ENCODE data around the gene SIRPG. TPM values are rescaled to one million over a fixed set of nuclear protein-coding genes. Genes with fewer than 3 reads are reported as not detected.
A peak's percentile ranks its signal among the peaks of the same experiment; 100 is the strongest.

The SIRPG gene
- total and polyA plus RNA-seq, 12 donors = 0.10 to 1.9 TPM; not detected in 10

- peaks cover 0 to 15% (median 0%) of the 10 kb centered on the region in 9 donors for H3K4me1 ChIP-seq
- no peak for ATAC-seq
- WGBS, 2 donors = 73 to 77% methylated on average over 5 of the region's 5 CpGs
Measured at GRCh38 chr20:1666802-1667201, 9.2 kb upstream of the SIRPG start.

GRCh38 chr20:1665345-1665744 lies 7.8 kb upstream of the SIRPG start:
- WGBS, 2 donors = 92 to 95% methylated on average over 3 of the region's 3 CpGs

More at GRCh38 chr20:1666802-1667201, 9.2 kb upstream of the SIRPG start:
- intact Hi-C loops (cut with DNase I) = no loop called here
- H3K9me3 ChIP-seq = no peaks in the 10 kb centered on the region
- H3K27me3 ChIP-seq = peaks cover 0 to 23% (median 7%) of the 10 kb centered on the region in 7 donors
- no peak overlapping the region for H3K4me3 ChIP-seq
- TF ChIP-seq CTCF (IDR thresholded peaks at IDR 0.05) = no peak
- H3K36me3 ChIP-seq = no peaks in the 10 kb centered on the region
- H3K27ac ChIP-seq = no peak overlapping the region
- no peak for DNase-seq

GRCh38 chr20:1664911-1665310 lies 7.3 kb upstream of the SIRPG start:
- WGBS, 2 donors = 65 to 78% methylated on average over 5 of the region's 5 CpGs
- Histone ChIP-seq H3K27ac (peak overlapping the region in 1 of 10 donors; percentile 58), H3K27me3 (peaks cover 0 to 18% (median 8%) of the 10 kb centered on the region in 7 donors), H3K4me1 (peaks cover 0 to 29% (median 0%) of the 10 kb centered on the region in 9 donors), H3K4me3 (no peak overlapping the region), H3K9me3 (no peaks in the 10 kb centered on the region), H3K36me3 (no peaks in the 10 kb centered on the region)
- ATAC-seq = no peak
- intact Hi-C loops (cut with DNase I) = no loop called here
- TF ChIP-seq CTCF (IDR thresholded peaks at IDR 0.05) = no peak
- no peak for DNase-seq

More at GRCh38 chr20:1665345-1665744, 7.8 kb upstream of the SIRPG start:
- Histone ChIP-seq H3K27ac (peak overlapping the region in 1 of 10 donors; percentile 58), H3K36me3 (no peaks in the 10 kb centered on the region), H3K4me3 (no peak overlapping the region), H3K4me1 (peaks cover 0 to 29% (median 0%) of the 10 kb centered on the region in 9 donors), H3K27me3 (peaks cover 0 to 20% (median 9%) of the 10 kb centered on the region in 7 donors), H3K9me3 (no peaks in the 10 kb centered on the region)
- ATAC-seq (no peak), DNase-seq (no peak)
- intact Hi-C loops (cut with DNase I) = no loop called here
- no peak for TF ChIP-seq CTCF (IDR thresholded peaks at IDR 0.05)

- Histone ChIP-seq H3K9me3 (no peaks in the 10 kb centered on the region), H3K36me3 (no peaks in the 10 kb centered on the region), H3K4me1 (peaks cover 0 to 29% (median 0%) of the 10 kb centered on the region in 9 donors), H3K4me3 (no peak overlapping the region), H3K27me3 (peaks cover 0 to 26% (median 5%) of the 10 kb centered on the region in 7 donors), H3K27ac (peak overlapping the region in 1 of 10 donors; percentile 58)
- TF ChIP-seq CTCF (IDR thresholded peaks at IDR 0.05) = no peak
- WGBS, 2 donors = 58 to 69% methylated on average over 2 of the region's 2 CpGs
- ATAC-seq (no peak), DNase-seq (no peak)
- intact Hi-C loops (cut with DNase I) = no loop called here
Measured at GRCh38 chr20:1663917-1664316, 6.3 kb upstream of the SIRPG start.

All from heart right ventricle (tissue), 16 donors.